ENCODE data around the gene TTC39C. TPM values are rescaled to one million over a fixed set of nuclear protein-coding genes. Genes with fewer than 3 reads are reported as not detected.

Gene TTC39C
- total and polyA plus RNA-seq, 2 of the 8 experiments (the other 6 are each of a cell fraction or from before 2014, with no cell fraction given) = 8.1 to 79.1 TPM

DNA sequence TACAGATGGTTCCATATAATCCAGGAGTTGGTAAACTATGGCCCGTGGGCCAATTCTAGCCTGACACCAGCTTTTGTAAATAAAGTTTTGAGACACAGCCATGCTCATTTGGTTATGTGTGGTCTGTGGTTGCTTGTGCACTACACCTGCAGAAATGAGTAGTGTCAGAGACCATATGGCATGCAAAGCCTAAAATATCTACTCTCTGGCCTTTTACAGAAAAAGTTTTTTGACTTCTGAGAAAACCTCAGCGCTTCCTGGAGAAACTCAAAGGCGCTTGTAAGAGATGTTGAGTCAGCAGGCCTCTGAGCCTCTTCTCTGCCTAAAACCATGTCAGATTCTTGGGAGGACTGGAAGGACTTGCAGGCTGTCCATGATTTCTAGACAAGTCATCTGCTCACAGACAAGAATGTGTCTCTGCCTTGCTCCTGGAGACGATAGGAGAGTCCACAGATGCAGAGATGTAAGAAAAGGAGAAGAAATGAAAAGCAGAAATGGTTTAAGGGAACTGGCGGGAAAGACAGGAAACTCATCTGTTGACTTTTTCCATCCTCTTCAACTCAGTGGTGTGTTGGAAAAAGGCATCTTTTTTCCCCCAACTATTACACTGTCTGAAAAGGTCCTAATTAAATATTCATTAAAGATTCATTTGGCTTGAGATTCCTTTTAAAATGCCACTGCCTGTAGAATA lies 5.2 kb downstream of the TTC39C start:
- no peak overlapping the region for H2BK5ac ChIP-seq (ENCODE audit: low read depth, low read length)
- no peaks in the 10 kb centered on the region; the same call in 1 of the 2 replicates for H3K79me1 ChIP-seq (ENCODE audit: low read depth, low read length)
- H2AK5ac ChIP-seq (ENCODE audit: low read depth, low read length) = no peak overlapping the region
- no peak overlapping the region for H3K56ac ChIP-seq (replicated peaks; ENCODE audit: insufficient read length, low read depth, low read length)
- no peak overlapping the region for H2BK12ac ChIP-seq (ENCODE audit: low read depth, low read length)
- no peak overlapping the region for H4K8ac ChIP-seq (ENCODE audit: extremely low read depth, insufficient read depth, low read length)
- peaks cover 7% of the 10 kb centered on the region for H3K23me2 ChIP-seq (ENCODE audit: low read depth, low read length)
- H3K4ac ChIP-seq (replicated peaks; ENCODE audit: insufficient read length, low read depth, low read length) = no peak overlapping the region
- ChIA-PET CTCF (ENCODE audit: partially characterized antibody) (no interaction called here), POLR2A (ENCODE audit: partially characterized antibody) (interaction anchor here (1.0 kb wide), 1 partner anchor 12 kb away, joined by 3 read pairs; no protein-coding TSS in a partner anchor)
- no peak overlapping the region for H3K9ac ChIP-seq (replicated peaks in 1 of 4; ENCODE audit: extremely low read depth in 1 of 4, low read depth in 3 of 4, low read length in 3 of 4)
- TF ChIP-seq EZH2 (IDR thresholded peaks at IDR 0.05; ENCODE audit: low read depth, low read length, severe bottlenecking) = no peak
- no peak for TF ChIP-seq EGR1 (IDR thresholded peaks at IDR 0.05; ENCODE audit: borderline replicate concordance, low read depth, low read length)
- TF ChIP-seq CREB1 (IDR thresholded peaks at IDR 0.05) = no peak
- no peak for TF ChIP-seq SIN3A (conservative IDR thresholded peaks at IDR 0.05 in 1 of 2, IDR thresholded peaks at IDR 0.05 in 1 of 2; ENCODE audit: low read depth in 1 of 2, low read length in 2 of 2)
- TF ChIP-seq SUZ12 (IDR thresholded peaks at IDR 0.05; ENCODE audit: low read length) = no peak
- no peak for TF ChIP-seq SIX5 (IDR thresholded peaks at IDR 0.05; ENCODE audit: low read depth, low read length)
- H3K4me3 ChIP-seq (ENCODE audit: extremely low read depth in 1 of 4, insufficient read depth in 2 of 4, low read depth in 3 of 4, low read length in 4 of 4) = no peak overlapping the region
- H4K91ac ChIP-seq (replicated peaks; ENCODE audit: insufficient read length, low read length) = no peak overlapping the region
- H3K4me1 ChIP-seq (replicated peaks in 1 of 4; ENCODE audit: control insufficient read depth in 3 of 4, insufficient read depth in 4 of 4, low read length in 3 of 4) = peaks cover 8 to 32% (median 24%) of the 10 kb centered on the region in 4 experiments
- DNase-seq (ENCODE audit: low read depth in 1 of 2, low spot score in 2 of 2) (no peak), FAIRE-seq (no peak)
- no peak overlapping the region for H4K5ac ChIP-seq (ENCODE audit: insufficient read length, low read depth, low read length)
- H3K9me3 ChIP-seq (ENCODE audit: insufficient read depth in 2 of 2, low read depth in 1 of 2, low read length in 1 of 2) = no peaks in the 10 kb centered on the region
- no peak overlapping the region; a peak in 1 of 4 replicates for H3K4me2 ChIP-seq (ENCODE audit: insufficient read depth in 1 of 2, low read depth in 2 of 2, low read length in 2 of 2)
- no peak overlapping the region for H2AFZ ChIP-seq (ENCODE audit: low read length)
- 0 out of 7 replicates have a peak, but pooled peaks cover 0 to 4% (median 2%) of the 10 kb centered on the region in 4 experiments for H3K27me3 ChIP-seq (replicated peaks in 1 of 4; ENCODE audit: control insufficient read depth in 3 of 4, extremely low read depth in 1 of 4, insufficient read depth in 3 of 4, low read length in 3 of 4)
- peaks cover 0 to 13% of the 10 kb centered on the region in 2 experiments for H4K20me1 ChIP-seq (replicated peaks in 1 of 2; ENCODE audit: control insufficient read depth in 1 of 2, insufficient read depth in 2 of 2, low read length in 2 of 2)
- no peak overlapping the region for H2BK120ac ChIP-seq (replicated peaks; ENCODE audit: low read depth, low read length)
- H3K14ac ChIP-seq (ENCODE audit: insufficient read length) = no peak overlapping the region
- no peak overlapping the region for H3K23ac ChIP-seq (ENCODE audit: insufficient read length)
- H2BK20ac ChIP-seq (ENCODE audit: low read length) = no peak overlapping the region; the same call in 1 of the 2 replicates
- H3K79me2 ChIP-seq (ENCODE audit: control insufficient read depth in 1 of 2, insufficient read depth in 2 of 2, low read length in 2 of 2) = peaks cover 5 to 79% of the 10 kb centered on the region in 2 experiments
- no peak overlapping the region for H3K27ac ChIP-seq (ENCODE audit: low read depth, low read length)
- no peak overlapping the region for H3K18ac ChIP-seq (ENCODE audit: extremely low read depth, low read length)
- no peak overlapping the region for H2BK15ac ChIP-seq (ENCODE audit: low read length)
- no peaks in the 10 kb centered on the region for H3K36me3 ChIP-seq (ENCODE audit: control insufficient read depth in 2 of 4, insufficient read depth in 4 of 4, low read length in 3 of 4)
- 91% methylated on average over 5 of the region's 5 CpGs; no CpG with 5 or more reads in 1 of the 2 experiments for WGBS, 2 experiments (ENCODE audit: extremely low coverage in 1 of 2, insufficient coverage in 1 of 2, insufficient read length in 1 of 2, insufficient replicate concordance in 2 of 2, low coverage in 1 of 2, low lambda C conversion rate in 2 of 2, missing lambda C conversion rate in 1 of 2)

Data from H1 (cell line).